OCI-LY3 (cell line): Measurements from ENCODE around the gene TBRG4.

Experiments
- EZH2phosphoT487 ChIP-seq: fragments of 200-600 bp; shearing (Covaris generic); IDR thresholded peaks from 2 replicates; pipeline ENCODE4 v1.6.1; 2018; ENCODE audit warnings: antibody characterized with exemption, mixed run types, low read depth
- TF ChIP-seq, protein P1 (sequence below): fragments of 200-600, 300-600 bp; sonication (generic); IDR thresholded peaks from 2 replicates; pipeline ENCODE4 v1.5.1; 2014; ENCODE audit warnings: antibody characterized with exemption, low read length, low read depth

DNA sequence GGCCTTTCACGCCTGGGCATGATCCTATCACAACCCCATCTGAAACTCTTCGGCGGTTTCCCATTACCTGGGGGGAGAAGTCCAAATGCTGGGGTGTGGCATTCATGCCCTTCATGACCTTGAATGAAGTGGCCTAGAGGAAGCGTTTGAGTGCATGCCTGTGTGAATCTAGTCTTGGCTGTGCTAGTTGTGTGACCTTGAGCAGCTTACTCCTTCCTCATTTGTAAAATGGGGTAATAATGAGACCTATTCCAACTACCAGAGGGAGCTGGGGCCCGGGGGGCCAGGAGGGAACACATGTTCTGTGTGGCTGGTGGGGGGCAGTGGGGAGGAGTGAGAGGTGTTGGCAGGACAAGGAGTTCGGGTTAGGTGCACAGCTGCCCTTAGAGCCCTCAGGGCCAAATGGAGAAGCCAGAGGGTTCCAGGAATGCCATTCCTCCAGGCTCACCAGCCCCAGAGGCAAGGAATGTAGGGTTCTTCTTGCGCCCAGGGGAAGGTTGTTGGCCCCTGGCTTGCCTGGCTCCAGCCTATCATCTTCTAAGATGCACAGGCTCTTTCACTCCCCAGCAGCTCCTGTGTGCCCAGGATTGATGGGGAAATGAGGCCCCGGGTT lies 21.3 kb upstream of the TBRG4 start:
- TF ChIP-seq, protein P1, sequence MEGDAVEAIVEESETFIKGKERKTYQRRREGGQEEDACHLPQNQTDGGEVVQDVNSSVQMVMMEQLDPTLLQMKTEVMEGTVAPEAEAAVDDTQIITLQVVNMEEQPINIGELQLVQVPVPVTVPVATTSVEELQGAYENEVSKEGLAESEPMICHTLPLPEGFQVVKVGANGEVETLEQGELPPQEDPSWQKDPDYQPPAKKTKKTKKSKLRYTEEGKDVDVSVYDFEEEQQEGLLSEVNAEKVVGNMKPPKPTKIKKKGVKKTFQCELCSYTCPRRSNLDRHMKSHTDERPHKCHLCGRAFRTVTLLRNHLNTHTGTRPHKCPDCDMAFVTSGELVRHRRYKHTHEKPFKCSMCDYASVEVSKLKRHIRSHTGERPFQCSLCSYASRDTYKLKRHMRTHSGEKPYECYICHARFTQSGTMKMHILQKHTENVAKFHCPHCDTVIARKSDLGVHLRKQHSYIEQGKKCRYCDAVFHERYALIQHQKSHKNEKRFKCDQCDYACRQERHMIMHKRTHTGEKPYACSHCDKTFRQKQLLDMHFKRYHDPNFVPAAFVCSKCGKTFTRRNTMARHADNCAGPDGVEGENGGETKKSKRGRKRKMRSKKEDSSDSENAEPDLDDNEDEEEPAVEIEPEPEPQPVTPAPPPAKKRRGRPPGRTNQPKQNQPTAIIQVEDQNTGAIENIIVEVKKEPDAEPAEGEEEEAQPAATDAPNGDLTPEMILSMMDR: no peak
- TF ChIP-seq EZH2phosphoT487: no peak
